ENCODE results near the gene PDLIM7.

PDLIM7 gene

GRCh38 chr5:177472460-177473442 is 24.7 kb downstream of the PDLIM7 start:
- FAIRE-seq = no peak

DNA sequence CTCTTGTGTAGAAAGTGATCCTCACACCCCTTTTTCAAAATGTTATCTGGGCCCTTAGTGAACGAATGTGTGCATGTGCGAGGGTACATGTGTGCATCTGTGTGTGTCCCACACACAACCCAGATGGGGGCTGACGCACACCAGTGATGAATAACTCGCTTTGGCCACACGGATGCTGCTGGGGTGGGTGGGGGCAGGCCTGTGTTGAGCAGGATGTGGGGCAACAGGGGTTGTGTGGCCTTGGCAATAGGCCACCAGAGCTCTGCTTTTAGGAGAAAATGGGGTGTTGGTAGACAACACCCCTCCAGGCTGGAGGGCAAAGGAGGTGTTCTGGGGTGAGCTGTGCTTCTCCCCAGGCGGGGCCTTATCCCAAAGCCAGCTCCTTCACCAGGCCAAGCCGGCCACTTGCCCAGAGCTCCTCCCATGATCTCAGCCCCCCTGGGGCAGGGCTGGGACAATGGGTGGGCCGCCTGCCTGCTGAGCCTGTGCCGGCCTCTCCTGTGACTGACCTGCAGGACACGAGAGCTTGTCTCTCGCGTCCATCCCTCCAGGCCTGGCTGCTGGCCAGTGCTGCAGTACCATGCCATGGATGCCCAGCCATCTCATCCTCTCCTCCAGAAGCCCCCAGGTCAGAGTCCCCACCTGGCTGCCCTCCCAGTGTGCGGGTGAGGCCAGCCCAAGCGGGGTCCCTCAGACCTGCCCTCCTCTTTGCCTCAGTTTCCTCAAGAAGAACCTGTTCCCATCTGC is 25.6 kb downstream of the PDLIM7 start:
- no peak for FAIRE-seq

DNA sequence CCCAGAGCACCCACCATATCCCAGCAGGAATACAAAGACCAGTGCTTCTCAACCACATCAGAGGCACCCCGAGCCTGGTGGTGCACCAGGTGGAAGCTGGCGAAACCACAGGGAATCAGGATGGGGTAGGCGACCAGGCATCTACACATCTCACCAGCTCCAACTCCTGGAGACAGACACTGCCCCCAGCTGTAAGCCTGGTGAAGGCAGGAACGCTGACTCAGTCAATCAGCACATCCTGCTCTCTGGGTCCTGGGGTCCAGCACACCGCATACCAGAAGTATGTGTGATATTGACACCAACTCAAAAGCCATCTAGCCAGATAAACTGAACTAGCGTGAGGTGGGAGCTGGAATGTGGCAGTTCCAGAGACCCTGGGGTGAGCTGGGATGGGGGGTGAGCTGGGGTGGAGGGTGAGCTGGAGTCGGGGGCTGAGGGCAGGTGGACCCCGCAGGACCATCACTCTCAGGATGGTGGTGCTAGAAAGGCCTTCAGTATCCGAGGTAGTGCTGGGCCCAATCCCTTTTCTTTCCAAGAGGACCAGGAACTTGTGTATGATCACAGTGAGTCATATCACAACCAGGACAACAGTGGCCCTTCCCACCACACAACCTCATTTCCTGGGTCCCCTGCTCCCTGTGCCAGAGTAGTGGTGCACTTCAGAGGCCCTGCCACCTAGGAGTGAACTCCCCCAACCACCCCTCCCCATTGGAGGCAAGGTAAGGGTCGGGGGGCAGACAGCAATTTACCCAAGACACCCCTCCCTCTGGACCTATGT is 26.5 kb downstream of the PDLIM7 start:
- FAIRE-seq = no peak

- FAIRE-seq = no peak
These were observed 27.5 kb downstream of the PDLIM7 start for GRCh38 chr5:177469750-177470525.

DNA sequence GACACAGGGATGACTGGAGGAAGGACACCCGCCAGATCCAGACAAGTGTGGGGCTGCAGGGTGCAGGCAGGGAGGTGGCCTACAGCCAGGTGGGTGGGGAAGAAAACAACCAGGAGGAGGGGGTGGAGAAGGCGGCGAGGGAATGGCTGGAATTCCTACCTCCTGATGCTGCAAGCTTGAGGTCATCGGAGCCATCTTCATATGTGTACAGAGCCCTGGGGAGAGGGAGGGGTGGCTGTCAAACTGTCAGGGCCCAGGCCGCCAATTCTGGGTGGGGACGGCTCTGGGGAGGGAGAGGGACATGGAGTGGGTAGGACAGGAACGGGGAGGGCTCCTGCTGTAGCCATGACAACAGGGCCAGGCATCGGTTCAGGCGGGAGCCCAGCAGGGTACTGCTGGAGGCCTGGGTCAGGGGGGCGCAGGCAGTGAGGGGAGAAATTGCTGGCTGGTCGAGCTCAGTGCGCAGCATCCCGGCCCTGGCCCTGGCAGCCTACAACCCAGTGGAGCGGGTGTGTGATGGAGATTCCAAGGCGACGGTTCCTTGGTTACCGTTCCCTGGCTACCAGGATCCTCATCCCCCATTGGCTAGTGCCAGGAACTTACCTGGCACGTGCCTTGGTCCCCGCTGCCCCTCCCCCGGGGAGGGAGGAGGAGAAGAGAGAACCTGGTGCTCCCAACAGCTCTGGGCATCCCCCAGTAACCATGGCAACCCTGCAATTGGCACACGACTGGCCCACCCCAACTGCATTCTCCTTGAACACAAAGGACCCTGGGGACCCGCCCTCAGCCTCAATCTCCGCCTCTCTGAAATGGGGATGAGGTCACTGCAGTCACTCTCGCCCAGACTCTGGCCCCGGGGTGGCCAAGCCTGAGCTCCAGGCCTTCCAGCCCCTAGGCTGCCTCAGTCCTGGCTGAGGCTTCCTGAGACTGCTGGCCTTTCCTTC is 28.4 kb downstream of the PDLIM7 start:
- no peak for FAIRE-seq

DNA sequence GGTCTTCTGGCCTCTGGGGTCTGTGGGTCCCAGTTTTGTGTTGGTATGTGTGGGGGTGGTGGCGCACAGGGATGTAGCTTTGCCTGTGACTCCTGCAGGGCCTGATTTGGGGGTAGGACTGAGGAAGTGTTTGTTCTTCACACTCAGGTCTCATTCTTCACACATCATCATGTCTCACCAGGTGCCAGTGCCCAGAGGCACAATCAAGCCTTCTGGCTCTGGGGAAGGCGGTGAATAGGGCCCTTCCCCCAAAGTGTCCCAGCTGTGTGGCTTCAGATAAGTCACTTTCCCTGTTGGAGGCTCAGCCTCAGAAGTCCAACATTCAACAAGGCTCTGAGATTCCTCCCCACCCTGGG is 29.1 kb downstream of the PDLIM7 start:
- FAIRE-seq = no peak

DNA sequence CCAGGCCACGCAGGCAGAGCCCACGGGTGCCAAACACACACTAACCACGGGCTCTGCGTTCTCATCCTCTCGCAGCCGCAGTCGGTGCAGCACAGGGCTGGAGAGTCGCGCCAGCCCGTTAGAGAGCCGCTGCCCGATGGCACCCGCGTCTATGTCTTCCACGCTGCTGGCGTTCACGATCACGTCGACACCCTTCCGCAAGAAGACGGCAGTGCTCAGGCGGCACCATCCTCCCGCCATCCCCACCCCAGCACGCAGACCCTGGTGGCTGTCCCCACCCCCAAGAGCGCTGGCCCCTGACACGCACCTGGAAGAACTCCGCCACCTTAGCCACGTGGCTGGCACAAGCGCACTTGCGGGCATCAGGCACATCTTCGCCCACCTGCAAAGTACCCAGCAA is 30.0 kb downstream of the PDLIM7 start:
- no peak for FAIRE-seq

- FAIRE-seq = no peak
These were observed 30.5 kb downstream of the PDLIM7 start for GRCh38 chr5:177466861-177467260.

GRCh38 chr5:177465044-177465443 is 32.4 kb downstream of the PDLIM7 start:
- FAIRE-seq = no peak

GRCh38 chr5:177462021-177462670 is 35.3 kb downstream of the PDLIM7 start:
- FAIRE-seq = no peak

DNA sequence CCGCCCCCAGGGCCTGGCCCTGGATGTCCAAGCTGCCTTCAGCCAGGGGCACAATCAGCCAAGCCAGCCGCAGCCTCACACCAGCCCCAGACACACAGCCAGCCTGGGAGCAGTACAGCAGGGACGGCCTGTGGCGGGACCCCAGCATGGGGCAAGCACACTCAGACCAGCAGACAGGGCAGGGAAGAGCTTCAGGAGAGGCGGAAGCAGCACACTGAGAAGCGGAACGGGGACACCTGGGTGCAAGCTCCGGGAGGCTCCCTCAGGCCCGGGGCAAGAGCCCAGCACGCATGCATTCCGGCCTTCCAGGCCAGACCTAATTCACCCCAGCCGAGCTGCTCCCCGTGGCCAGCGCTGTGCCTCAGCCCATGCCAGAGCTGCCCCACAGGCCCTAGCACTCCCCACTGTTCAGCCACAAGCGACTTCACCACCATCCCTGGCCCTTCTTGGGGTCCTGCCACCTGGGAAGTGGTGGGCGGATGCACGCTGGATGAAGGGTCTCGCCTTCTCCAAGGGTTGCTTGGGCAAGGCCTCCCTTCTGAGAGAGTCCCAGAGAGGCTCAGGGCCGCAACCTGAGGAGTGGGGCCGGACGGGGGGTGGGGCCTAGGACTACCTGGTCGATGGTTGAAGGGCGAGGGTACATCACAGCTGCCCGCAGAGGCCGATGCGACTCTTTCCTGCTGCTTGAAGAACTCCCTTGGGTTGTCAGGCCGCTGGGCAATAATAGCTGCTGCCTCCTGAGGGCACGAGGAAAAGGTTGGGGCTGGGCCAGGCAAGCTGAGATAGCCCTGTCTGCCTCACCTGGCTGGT is 37.4 kb downstream of the PDLIM7 start:
- FAIRE-seq = no peak

DNA sequence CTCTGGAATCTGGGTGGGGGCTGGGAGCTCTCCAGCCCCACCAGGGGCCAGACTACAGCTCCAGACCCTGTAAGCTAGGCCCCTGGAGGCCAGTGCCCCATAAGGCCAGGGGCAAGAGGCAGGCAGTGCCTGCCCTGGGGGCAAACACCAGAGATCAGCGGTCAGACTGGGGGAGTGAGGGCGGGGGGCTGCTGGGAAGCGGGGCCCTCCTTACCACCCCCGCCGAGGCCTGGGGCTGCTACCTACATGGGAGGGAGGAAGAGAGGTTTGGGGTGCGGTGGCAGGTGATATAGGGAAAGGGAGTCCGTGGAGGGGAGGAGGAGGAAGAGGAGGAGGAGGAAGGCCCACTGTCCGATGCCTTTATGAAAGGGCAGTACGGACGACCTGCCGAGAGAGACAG is 38.0 kb downstream of the PDLIM7 start:
- FAIRE-seq = no peak

DNA sequence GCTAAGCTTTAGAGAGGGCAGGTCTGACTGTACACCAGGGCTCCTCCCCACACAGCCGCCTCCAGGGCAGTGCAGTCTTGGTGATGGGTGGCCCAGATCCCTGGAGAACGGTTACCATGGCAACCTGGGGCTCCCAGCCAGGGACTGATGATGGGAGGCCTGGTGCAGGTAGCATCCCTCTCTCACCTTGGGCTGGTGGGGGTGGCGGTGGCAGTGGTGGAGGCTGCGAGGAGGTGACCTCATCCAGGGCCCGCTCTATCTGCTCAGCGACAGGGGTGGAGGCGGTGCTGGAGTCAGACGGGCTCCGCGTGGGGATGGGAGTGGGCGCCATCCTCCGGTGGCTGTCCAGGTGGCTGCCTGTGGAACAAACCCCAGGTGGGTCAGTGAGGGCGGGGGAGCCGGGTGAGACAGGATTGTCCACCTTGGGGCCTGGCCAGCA is 38.5 kb downstream of the PDLIM7 start:
- peak; percentile 48 for FAIRE-seq

DNA sequence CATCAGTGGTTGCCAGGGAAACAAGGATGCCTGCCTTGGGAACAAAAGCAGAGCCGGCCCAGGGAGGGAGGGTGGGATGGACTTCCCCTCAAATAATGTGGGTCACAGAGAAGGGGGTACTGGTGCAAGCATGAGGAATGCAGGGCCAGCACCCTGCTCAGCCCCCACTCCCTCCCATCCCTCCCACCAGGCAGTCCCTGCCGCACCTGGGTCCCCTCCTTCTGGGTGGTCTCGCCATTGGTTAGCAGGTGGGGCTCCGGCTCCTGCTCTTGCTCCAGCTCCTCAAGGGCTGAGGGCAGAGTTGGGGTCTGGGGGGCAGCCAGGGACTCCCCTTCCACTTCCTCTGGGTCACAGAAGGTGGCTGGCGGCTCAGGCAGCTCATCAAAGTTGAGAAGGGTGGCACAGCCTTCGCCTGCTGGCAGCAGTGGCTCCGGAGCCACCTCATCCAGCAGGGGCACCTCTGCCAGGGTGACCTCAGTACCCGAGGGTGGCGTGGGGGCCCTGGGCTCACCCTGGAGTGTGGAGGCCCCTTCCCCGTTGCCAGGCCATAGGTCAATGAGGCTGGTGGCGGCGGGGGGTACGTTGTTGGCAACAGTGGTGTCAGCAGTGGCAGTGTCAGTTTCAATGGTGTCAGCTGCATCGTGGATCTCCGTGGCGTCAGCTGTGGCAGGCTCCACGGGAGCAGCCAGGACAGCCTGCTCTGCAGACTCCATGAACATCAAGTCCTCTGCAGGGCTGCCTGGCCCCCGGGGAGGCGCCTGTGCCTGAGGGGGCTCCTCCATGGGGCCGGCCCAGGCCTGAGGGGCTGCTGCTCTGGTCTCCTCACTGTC is 39.3 kb downstream of the PDLIM7 start:
- FAIRE-seq = no peak

GRCh38 chr5:177456976-177457851 is 40.2 kb downstream of the PDLIM7 start:
- FAIRE-seq = peak; percentile 98

DNA sequence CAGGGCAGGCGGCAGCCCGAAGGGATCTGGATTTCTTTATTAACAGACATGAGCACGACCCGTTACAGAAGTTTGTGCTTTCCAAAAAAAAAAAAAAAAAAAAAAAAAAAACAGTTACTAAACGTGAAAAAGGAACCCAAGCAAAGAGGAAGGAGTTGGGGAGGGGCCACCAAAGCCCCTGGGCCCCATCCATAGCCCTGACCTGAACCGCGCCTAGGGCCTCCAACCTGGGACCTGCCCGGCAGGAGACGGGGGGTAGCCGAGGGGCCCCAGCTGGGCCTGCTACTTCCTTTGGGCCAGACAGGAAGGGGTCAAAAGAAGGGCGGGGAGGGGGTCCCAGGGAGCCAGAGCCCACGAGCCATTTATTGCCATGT is 40.8 kb downstream of the PDLIM7 start:
- peak; percentile 34 for FAIRE-seq

DNA sequence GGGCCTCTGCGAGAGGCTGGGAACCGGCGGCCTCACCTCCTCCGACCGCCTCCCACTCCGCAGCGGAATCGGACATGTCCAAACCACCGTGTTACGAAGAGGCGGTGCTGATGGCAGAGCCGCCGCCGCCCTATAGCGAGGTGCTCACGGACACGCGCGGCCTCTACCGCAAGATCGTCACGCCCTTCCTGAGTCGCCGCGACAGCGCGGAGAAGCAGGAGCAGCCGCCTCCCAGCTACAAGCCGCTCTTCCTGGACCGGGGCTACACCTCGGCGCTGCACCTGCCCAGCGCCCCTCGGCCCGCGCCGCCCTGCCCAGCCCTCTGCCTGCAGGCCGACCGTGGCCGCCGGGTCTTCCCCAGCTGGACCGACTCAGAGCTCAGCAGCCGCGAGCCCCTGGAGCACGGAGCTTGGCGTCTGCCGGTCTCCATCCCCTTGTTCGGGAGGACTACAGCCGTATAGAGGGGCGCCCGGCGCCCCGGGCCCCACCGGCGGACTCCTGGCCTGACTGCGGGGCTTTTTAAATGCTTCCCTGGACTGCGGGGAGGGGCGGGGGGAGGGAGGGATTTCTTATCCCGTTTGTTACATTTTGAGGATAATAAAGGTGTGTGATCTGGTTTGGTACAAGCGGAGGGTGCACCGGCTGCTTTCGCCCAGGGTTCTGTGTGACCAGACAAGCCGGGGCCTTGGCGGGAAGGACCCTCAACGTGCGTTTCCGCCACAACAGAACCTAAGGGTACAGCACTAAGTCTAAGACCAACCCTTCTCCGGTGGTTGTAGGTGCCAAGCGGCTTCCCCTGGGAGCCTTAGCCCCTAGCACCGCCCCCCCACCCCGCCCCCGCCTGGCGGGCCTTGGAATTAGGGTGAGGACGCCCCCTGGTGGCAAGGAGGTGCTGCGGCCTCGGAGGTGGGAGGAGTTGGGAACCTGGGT is 41.5 kb downstream of the PDLIM7 start:
- FAIRE-seq = no peak

Data from G401.6 (cell line).